Effector CD4-positive, alpha-beta T cell (primary cell): ENCODE measurements around the gene POLD4.

Source experiments
- DNase-seq: peaks from one replicate; pipeline ENCODE4 v3.0.0-alpha.2; 2020

The POLD4 gene

DNA sequence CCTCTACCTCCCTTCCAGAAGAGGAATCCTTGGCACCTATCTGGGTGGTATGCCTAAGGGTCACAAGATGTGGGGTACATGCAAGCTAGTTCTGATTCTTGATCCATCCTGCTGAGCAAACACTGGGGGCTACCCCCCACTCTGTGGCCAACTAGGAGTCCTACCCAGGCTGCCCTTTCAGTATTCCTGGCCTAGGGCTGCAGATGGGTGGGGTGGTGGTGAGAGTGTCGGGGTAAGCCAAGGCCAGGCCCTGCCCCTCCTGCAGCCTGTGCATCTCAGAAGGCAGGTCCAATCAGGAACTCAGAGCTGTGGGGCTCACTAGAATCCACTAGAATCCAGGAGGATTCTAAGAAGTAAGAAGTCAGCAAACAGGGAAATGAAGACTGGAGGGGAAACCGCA lies 39.1 kb downstream of the POLD4 start:
- DNase-seq = no peak

- no peak for DNase-seq
Measured at GRCh38 chr11:67313125-67313890, 40.0 kb downstream of the POLD4 start.

GRCh38 chr11:67312187-67313021 lies 40.9 kb downstream of the POLD4 start:
- DNase-seq = no peak

- no peak for DNase-seq
Measured at GRCh38 chr11:67311556-67312082, 41.7 kb downstream of the POLD4 start.

GRCh38 chr11:67311051-67311555 lies 42.2 kb downstream of the POLD4 start:
- no peak for DNase-seq

- DNase-seq = no peak
Measured at GRCh38 chr11:67310246-67311050, 42.9 kb downstream of the POLD4 start.

DNA sequence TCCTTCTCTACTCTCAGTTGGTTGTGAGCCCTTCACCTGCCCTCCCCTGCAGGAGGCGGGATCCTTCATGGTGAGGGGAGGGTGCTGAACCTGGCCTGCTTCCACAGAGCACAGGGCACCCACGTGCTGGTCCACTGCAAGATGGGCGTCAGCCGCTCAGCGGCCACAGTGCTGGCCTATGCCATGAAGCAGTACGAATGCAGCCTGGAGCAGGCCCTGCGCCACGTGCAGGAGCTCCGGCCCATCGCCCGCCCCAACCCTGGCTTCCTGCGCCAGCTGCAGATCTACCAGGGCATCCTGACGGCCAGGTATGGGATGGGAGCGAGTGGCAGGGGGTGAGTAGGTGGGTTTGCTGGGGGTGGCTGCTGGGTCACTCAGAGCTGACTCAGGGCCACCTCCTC lies 43.7 kb downstream of the POLD4 start:
- no peak for DNase-seq

DNA sequence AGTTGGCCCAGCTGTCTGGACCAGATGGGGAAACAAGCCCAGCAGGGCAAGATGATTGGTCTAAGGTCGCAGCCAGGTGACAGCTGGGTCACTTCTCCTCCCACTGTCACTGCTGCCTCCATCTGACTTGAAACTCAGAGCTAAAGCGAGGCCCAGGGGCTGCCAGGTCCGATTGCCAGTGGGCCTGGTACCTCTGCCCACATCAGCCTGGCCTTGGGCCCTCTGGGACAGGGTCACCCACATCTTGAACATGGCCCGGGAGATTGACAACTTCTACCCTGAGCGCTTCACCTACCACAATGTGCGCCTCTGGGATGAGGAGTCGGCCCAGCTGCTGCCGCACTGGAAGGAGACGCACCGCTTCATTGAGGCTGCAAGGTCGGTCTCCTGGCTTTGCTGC lies 44.2 kb downstream of the POLD4 start:
- DNase-seq = no peak

DNA sequence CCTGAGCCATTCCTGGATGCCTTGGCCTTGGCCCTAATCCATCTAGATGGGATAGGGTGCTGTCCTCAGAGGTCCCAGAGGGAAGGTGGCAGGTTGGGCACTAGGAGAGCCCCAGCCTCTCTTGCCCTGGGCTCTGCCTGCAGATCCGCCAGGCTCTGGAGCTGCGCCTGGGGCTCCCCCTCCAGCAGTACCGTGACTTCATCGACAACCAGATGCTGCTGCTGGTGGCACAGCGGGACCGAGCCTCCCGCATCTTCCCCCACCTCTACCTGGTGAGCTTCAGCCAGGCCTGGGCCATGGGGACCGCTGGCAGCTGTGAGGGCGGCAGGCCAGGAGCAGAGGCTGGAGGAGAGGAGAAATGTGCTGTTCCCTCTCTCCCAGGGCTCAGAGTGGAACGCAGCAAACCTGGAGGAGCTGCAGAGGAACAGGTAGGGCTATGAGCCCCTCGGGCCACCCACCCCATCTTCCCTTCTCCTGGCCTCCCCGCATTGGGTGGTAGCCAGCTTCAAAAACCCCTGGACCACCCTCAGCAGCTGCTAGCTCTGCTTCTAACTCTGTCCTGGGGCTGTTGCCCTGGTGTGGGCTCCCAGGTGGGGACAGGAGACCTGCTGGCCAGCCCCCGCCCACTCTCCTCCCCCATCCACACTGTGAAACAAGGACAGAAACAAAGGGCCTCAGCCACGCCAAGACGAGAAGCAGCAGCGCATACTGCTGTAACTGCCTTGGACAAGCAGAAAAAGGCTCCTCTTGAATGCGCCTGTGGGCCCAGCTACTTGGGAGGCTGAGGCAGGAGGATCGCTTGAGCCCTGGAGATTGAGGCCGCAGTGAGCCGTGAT lies 45.1 kb downstream of the POLD4 start:
- no peak for DNase-seq

- DNase-seq = no peak
Measured at GRCh38 chr11:67307545-67308001, 45.8 kb downstream of the POLD4 start.

DNA sequence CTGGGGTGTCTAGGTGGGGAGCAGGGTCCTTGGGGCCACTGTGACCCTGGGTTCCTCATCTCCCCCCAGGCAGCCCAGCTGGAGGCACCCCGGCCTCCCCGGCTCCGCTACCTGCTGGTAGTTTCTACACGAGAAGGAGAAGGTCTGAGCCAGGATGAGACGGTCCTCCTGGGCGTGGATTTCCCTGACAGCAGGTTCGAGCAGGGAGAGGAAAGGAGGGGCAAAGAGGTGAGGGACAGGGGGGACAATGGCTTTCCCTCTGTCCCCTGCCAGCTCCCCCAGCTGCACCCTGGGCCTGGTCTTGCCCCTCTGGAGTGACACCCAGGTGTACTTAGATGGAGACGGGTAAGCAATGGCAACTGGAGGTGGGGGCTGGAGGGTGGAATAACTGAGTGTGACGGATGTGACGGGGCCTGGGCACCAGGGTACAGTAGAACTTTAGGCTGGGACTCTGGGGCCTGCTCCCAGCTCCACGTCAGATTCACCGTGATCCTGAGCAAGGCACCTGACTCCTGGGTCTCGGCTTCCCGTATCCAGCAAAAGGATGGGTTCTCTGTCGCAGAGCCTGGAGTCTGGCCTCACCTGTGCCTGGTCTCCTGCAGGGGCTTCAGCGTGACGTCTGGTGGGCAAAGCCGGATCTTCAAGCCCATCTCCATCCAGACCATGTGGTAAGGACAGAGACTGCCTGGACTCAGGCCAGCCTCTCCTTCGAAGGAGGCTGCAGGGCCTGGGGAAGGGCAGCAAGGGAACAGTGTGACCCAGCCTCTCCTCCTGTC lies 46.4 kb downstream of the POLD4 start:
- DNase-seq = no peak

DNA sequence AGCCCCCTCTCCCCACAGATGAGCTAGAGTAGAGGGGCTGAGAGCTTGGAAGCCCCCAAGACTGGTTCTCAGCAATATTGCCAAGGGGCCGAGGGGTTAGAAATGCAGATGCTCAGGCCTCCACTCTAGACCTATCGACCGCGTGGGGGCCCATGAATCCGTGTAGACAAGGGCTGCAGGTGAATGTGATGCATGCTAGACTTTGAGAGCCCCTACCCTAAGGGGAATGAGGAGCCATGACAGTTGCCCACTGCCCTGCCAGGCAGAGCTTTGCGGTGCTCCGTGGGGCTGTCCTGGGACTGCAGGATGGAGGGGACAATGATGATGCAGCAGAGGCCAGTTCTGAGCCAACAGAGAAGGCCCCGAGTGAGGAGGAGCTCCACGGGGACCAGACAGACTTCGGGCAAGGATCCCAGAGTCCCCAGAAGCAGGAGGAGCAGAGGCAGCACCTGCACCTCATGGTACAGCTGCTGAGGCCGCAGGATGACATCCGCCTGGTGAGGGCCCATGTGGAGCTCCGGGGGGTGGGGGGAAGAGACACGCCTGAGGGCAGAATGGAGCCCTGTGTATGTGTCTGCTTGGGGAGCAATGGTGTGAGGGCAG lies 48.7 kb downstream of the POLD4 start:
- no peak for DNase-seq

- no peak for DNase-seq
Measured at GRCh38 chr11:67303835-67304411, 49.4 kb downstream of the POLD4 start.

DNA sequence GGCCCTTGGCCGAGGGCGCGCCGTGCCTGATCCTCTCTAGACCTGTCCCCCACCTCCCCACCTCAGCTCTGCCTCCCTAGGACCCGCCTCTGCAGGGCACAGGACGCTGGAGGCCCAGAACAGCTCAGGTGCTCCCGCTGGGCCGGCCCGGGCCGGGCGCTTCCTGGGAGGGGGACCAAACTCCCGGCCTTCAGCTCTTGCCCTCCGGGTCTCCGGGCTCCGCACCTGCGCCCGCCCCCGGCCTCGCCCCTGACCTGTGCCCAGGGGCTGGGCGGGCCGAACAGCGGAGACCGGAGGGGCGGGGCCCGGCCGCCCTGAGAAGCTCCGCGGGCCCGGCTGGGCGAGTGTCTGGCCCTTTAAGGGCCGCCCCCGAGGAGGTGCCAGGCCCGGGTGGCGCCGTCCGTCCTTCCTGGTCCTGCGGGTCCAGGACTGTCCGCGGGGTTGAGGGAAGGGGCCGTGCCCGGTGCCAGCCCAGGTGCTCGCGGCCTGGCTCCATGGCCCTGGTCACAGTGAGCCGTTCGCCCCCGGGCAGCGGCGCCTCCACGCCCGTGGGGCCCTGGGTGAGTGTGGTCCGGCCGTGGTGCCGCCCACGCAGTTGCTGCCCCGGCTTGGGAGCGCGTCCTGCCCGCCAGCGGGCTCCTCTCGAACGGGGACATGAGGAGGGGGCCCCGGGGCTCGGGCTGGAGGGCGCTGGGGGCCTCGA lies 50.1 kb downstream of the POLD4 start, which contains the start of gene SSH3:
Gene SSH3, plus strand, starts transcription at position 399 of the 703 bp plus-strand sequence. Its CDS starts 96 bp downstream, at position 495.
- no peak for DNase-seq

DNA sequence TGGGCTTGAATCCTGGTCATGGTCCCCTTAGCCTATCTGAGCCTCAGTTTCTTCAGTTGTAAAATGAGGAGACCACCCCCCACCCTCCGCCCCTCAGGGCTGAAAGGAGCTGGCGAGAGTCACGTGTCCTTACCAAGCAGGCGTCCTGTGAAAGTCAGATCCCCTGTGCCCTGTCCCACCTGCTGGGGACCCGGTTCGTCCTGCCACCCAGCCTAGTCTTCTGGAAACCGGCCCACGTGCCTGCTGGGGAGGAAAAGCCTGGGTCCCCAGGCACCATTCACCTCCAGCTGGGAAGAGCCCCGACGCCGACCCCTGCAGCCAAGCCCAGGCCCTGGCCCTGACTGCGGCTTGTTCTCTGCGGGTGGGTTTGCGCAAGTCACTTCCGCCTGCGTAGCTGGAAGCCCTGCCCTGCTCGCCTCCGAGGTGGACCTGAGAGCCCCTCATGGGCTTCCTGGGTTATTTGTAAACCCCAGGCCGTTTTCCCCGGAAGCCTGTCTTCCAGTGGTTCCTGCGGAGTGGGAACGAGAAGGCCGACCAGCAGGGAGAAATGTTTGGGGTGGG lies 50.7 kb downstream of the POLD4 start:
- DNase-seq = no peak

DNA sequence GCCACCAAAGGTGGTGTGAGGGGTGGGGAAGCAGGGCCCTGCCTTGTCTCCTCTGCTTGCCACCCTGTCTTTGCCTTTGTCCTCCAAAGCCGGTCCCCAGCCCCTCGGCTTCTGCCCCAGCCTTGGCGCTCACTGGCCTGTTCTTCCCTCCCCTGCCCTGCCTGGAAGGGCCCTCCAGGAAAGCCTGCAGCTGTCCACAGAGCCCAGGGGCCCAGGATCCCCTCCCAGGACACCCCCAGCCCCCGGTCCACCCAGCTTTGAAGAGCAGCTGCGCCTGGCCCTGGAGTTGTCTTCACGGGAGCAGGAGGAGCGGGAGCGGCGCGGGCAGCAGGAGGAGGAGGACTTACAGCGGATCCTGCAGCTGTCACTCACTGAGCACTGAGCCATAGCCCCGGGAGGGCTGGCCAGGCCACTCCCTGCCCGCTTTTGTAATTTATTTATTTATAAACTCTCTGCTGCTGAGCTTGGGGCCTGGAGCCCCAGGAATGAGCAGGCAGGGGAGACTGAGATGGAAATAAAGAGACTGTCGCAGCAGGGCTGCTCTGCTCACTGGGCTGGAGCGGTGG lies 51.3 kb downstream of the POLD4 start:
- DNase-seq = no peak

DNA sequence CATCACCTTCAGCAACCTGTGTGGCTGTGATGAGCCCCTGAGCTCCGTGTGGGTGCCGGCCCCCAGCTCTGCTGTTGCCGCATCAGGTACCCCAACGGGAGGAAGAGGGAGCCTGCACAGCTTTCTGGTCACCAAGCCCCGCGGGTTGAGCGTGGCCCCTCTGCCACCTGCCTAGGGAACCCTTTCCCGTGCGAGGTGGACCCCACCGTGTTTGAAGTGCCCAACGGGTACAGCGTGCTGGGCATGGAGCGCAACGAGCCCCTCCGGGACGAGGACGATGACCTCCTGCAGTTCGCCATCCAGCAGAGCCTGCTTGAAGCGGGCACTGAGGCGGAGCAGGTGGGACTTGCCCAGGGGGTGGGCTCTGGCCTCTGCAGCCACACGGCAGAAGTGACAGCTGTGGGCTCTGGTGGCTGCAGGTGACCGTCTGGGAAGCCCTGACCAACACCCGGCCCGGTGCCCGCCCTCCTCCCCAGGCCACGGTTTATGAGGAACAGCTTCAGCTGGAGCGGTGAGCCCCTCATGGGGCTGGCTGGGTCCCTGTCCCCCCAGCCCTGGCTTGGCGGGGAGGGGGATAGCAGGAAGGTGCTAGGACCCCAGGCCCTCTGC lies 51.9 kb downstream of the POLD4 start:
- DNase-seq = no peak
